OCI-LY3 (cell line): ENCODE results near the gene SLC25A26.

ENCODE experiments used
- CTCF ChIP-seq: fragments of 200-600, 300-600 bp; sonication (generic); IDR thresholded peaks from 2 replicates; pipeline ENCODE4 v1.5.1; 2014; ENCODE audit warnings: antibody characterized with exemption, low read length, low read depth
- EZH2phosphoT487 ChIP-seq: fragments of 200-600 bp; shearing (Covaris generic); IDR thresholded peaks from 2 replicates; pipeline ENCODE4 v1.6.1; 2018; ENCODE audit warnings: antibody characterized with exemption, mixed run types, low read depth

- TF ChIP-seq CTCF = no peak
- TF ChIP-seq EZH2phosphoT487 = no peak
These were observed 147.2 kb downstream of the SLC25A26 start for GRCh38 chr3:66367979-66368378.
